SIG-M5 (cell line): Measurements from ENCODE around the gene LCORL.
A peak's percentile ranks its signal among the peaks of the same experiment; 100 is the strongest.
"Not testable (repeated sequence)": the region's sequence is repeated elsewhere in the genome, so short reads cannot be mapped to it uniquely, and the experiment has no call there.

ENCODE experiments used
- DNase-seq: peaks from one replicate; lab custom pipeline; 2025; lab: John Stamatoyannopoulos, UW

The LCORL gene

DNA sequence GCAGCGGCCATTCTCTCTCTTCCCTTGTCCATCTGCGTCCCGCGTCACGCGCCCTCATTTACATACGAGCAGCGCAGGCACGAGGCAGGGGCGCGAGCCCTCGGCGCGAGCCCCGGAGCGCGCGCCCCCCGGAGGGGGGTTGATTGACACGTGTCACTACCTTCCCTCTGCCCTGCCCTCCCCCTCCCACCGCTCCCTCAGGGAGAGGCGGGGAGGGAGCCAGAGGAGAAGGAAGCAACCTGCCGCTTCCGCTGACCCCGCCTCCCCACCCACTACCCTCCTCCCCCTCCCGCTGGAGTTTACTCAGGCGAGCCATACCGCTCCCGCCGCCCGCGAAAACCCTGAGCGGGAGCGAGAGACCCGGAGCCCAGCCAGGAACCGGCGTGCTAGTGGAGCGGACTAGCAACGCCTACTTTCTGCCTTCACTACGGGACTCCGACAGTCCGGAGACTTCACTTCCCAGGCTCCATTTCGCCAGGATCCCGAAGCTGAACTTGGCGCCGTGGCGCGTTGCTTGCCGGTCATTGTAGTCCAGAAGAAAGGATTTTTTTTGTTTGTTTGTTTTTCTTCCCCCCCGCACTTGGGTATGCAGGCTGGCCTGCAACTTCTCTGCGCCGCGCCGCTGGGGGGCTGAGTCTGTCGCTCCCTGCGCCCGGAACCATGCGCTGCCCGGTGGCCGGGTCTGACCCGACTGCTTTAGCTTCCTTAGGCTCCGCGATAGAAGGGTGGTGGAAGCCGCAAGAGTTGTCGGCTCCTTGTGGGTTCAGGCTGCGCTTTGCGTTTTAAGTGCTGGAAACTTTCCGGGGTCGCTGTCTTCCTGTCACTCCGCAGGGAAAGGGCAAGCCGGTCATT, at the start of gene LCORL:
LCORL (minus strand) TSS at position 36 of the 852 bp plus-strand sequence; CDS start at position 32, 4 bp downstream.
- DNase-seq = peak; percentile 80

DNA sequence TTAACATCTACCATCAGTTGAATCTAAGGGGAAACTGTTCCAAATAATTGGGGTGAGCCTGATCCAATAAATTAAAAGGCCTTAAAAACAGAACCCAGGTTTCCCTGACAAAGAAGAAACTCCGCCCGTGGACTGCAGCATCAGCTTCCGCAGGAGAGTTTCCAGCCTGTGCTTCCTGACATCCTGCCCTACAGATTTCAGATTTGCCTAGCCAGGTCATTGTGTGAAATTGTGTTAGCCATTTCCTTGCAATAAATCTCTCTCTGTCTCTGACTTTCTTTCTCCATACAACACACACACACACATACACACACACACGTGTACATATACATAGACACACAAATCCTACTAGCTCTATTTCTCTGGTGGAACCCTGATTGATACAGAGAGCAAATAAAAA, 48.3 kb upstream of the LCORL start:
- DNase-seq = no peak

DNA sequence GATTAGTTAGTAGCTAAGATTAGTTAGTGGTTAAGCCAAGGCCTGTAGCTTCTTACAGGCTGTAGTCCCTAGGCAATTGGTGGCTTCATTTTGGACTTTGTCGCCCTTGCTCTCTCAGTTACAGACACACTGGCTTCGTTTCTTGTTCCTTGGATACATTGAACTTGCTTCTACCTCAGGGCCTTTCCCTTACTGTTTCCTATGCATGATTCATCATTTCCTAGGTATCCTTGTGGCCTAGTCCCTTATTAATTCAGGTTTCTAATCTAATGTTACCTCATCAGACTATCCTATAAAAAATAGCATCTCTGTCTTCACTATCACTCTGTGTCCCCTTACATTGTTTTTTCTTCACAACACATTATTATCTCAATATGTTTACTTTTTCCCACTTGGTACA, 45.5 kb upstream of the LCORL start:
- no peak for DNase-seq

DNA sequence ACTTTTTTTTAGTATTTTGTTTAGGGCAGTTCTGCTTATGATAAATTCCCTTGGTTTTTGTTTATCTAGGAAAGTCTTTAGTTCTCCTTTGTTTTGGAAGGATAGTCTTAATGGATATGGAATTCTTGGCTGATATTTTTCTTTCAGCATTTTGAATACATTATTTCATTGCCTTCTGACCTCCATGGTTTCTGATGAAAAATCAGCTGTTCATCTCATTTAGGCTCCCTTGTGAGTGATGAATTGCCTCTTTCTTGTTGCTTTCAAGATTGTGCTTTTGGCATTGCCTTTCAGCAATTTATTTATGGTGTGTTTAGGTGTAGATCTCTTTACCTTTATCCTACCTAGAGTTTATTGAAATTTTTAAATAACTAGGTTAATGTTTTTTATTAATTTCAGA, 41.5 kb upstream of the LCORL start:
- DNase-seq = no peak

DNA sequence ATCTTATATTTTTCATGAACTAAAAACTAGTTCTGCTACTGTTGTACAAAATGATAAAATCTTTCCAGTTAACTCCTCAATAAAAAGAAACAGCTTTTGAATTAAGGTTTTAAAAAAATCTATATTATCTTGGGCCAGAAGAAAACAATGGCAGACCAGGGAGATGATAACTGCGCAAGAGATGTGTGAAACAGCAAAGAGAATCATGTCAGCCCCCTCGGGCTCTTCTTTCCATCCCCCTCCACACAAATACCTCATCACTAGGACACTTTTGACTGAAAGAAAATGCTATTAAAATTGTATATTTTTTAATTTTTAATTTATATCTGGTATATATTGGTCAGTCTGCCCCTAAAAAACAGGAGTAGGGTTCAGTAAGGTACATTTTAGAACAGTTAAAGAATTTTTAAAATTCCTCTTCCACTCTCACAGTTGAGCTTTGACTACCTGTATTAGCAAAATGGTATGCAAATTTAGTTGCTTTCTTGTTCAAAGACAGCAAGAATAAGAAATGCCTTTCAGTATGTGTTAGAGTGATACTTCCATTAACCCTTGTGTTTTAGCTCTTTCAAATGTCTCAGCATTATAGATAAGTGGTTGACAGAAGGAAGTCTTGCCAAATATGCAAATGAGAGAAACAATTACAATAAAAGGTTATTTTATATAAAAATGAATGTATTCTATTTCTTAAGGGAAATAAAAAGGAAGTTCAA, 36.4 kb upstream of the LCORL start:
- DNase-seq = no peak

DNA sequence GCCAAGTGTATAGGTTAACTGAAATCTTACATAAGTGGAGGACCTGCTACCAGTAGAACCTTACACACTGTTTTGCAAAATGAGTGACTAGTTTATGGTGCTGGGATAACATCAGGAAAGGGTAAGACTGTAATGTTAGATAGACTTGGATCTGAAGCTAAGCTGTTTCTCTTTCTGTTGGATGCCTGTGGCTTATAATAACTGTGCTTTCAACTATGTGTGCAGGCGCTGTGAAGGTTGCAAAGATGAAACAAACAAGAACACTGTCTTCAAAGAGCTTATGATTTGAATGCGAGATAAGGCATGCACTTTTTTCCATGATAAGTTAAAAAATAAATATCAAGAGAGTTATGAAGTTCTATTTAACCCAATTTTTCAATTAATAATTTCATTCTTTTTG, 34.5 kb upstream of the LCORL start:
- DNase-seq = no peak

DNA sequence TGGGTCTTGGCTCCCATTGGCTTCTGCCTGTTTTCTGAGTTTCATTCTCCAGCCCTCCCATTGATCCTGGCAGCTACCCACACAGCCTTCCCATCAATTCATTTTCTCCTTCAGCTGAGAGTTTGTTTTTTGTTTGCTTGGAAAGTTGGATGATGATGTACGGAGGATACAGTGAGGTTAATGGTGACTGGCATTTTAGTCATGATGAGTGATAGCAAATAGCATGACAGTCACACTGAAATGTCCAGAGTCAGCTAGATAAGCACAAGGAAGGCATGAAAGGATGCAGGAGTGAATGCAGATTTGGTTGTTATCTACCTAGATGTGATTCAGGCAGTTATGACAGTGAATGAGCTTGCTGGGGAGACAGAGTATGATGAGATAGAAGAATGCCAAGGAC, 30.6 kb upstream of the LCORL start:
- DNase-seq = no peak

DNA sequence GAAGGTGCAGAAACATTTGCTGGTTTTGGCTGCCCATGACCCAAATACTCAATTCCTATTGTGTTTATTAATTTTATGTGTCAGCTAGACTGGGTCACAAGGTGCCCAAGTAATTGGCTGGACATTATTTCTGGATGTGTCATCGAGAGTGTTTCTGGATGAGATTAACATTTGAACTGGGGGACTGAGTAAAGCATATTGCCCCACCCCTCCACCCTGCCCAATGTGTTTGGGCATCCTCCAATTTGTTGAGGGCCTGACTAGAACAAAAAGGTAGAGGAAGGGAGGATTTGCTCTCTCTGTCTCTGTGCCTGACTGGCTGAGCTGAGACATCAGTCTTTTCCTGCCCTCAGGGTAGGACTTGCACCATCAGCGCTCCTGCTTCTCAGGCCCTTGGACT, 29.7 kb upstream of the LCORL start:
- no peak for DNase-seq

DNA sequence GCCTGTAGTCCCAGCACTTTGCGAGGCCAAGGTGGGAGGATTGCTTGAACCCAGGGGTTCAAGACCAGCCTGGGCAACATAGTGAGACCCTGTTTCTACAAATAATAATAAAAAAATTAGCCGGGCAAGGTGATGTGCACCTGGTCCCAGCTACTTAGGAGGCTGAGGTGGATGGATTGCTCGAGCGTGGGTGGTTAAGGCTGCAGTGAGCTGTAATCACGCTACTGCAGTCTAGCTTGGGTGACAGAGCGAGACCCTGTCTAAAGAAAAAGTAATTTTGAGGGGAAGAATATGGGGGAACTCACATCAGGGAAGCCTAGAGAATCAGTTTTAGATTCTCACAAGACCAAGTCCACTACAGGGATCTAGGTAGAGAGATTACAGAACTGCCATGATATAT, 28.9 kb upstream of the LCORL start:
- DNase-seq = no peak

DNA sequence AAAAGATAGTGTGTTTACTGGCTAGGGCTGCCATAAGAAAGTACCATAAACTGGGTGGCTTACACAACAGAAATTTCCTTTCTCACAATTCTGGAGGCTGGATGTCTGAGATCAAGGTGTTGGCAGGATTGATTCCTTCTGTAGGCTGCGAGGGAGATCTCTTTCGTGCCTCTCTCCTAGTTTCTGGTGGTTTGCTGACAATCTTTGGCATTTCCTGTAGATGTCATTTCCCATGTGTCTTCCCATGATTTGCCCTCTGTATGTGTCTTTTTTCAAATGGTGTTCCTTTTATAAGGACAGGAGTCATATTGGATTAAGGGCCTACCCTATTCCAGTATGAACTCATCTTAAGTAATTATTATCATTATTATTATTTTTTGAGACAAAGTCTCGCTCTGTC, 27.9 kb upstream of the LCORL start:
- no peak for DNase-seq

DNA sequence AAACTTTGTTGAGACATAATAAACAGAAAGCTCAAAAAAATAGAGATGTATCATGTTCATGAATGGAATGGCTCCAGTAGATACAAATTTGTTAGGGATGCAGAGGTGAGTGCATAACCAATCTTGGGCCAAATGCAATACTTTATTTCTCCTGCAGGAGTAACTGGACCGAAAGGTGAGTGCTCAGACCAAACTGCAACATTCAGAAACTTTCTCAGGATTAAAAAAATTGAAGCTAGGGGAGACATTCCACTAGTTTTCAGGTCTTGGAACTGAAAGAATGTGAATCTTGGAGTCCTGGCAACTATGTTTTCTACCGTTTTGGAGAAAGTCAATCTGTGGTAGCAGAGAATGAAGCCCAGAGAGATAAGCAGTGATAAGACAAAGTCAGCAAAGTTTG, 21.2 kb upstream of the LCORL start:
- DNase-seq = no peak

DNA sequence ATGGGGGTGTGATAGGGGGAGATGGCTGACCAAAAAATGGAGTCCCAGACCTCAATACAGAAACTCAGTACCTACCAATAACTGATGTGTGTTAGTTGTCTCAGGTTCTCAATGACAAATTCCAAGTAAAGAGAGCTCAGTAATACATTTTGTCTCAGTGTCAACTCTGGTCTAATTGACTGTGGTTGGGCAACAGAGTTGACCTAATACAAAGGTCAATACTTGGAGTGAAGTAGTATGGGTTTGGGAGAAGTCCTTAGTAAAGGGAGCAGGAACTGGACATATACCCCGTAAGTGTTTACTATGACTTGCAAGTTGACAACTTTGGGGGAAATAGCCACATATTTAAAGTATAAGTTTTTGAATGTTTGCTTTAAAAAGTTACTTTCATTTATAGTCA, 20.5 kb upstream of the LCORL start:
- DNase-seq = no peak

DNA sequence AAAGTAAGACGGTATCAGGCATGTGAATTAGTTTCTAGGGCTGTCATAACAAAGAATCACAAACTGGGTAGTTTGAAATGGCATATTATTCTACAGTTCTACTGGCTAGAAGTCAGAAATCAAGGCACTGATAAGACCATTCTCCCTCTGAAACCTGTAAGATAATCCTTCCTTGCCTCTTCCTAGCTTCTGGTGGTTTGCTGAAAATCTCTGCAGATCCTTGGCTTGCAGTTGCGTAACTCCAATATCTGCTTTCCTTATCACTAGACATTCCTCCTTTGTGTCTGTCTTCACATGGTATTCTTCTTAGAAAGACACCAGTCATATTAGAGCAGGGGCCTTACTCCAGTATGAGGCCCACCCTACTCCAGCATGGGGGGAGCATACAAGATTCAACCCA, 19.6 kb upstream of the LCORL start:
- no peak for DNase-seq

DNA sequence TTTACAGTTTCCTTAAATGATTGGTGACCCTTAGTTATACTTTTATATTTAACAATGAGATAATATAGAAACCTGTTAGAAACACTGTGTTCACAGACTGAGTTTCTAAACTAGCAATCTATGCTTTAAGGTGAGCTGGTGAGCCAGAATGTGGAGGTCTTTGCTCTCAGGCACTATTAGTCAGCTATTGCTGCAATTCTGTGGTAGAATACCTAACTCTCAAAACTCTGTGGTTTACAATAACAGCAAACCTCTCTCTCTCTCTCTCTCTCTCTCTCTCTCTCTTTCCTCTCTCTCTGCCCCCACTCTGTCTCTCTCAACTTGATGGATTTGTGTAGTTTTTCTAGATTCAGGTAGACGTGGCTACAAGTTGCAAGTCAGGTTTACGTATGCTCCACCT, 17.6 kb upstream of the LCORL start:
- DNase-seq = no peak

DNA sequence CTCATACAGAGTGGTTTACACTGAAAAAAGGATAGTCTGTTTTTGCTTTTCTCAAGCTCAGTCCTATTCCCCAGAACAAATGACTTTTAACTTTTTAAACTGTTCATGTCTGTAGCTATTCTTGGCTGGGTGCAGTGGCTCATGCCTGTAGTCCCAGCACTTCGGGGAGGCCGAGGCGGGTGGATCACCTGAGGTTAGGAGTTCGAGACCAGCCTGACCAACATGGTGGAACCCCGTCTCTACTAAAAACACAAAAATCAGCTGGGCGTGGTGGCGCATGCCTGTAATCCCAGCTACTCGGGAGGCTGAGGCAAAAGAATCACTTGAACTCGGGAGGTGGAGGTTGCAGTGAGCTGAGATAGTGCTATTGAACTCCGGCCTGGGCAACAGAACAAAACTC, 14.8 kb upstream of the LCORL start:
- not testable (repeated sequence) for DNase-seq

DNA sequence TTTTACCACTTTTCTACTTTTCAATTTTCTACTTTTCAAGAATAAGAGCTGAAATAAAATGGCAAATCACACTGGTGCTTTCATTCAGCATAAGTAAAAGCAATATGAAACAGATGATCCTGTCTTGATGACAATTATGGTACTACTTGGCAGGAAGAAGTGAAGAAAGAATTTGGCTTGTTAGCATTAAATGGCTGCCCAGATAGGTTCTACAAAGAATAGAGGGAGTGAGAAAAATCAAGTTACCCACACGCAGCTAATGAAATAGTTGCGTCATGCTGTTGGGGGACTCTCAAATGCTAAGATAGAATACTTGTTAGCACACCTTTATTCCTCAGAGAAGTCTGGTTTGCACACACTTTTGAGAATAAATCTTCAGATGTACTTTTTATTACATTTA, 12.5 kb upstream of the LCORL start:
- DNase-seq = no peak

DNA sequence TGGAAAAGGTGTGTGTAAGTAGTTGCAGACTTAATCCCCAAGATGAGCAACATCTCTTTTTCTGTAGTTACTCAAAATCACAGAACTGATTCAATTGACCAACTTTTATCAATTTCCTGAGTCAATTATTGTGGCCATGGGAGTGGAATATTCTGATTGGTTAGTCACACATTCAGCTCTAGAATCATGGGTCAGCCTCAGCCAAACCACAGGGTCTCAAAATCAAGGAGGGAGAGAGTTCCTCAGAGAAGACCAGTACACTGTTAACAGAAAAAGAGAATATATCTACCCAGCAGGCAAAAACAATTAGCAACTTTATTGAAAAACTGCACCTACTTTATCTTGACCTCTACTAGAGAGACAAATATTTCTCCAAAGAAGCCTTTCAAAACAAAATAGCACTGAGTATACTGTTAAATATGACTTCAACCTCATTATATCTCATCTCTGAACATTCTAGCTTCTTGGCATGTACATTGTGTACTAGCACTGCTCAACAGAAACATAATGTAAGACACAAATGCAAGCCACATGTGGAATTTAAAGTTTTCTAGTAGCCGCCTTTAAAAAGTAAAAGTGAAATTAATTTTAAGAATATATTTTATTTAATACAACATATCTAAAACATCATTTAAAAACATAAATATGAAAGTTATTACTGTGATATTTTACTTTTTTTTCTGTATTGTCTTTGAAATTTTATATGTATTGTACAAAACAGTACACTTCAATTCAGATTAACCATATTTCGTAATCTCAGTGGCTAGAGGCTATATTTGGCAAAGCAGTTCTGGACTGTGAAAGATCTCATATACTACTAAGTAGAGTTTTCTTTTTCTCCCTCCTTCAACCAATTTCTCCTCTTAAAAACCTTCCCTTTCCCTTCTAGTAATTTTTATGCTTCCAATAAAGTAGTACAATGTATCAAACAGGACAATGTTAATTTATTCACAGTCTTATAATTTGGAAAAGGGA, 11.8 kb upstream of the LCORL start:
- no peak for DNase-seq

DNA sequence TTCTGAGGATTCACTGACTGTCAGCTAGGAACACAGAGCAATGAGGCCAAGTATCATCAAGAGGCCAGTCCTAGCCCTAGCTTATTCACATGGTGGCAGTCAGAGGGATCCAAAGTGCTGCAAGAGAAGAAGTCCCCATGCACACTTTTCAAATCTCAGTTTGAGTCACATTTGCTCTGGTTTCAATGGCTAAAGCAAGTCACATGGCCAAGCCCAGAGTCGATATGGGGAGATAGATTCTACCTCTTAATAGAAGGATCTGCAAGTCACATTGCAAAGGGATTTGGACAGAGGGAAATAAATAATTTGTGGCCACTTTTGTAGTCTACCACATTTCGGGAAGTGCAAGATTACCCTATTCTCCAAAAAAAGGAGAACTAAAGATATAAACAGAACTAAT, 3.7 kb upstream of the LCORL start:
- no peak for DNase-seq

DNA sequence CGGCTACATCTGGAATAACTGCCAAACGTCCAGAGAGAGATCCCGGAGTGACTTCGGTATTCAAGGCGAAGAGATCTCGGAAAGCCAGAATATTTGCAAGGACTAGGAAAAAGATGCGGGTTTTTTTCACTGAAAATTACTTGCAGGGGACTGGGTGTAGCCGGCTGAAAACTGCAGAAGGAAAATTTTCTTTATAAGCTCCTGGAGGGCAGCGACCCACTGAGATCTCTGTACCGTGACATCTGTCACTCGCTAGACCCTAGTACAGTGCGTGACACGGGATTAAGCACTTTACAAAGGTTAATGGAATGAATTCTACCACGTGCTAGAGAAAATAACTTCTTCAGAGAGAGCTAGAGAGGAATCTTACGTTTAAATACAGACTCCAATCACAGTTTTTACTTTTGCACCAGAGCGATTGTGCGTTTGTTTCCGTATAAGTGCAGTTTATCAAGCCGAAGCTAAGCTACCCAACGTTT, 1.1 kb upstream of the LCORL start:
- DNase-seq = no peak

DNA sequence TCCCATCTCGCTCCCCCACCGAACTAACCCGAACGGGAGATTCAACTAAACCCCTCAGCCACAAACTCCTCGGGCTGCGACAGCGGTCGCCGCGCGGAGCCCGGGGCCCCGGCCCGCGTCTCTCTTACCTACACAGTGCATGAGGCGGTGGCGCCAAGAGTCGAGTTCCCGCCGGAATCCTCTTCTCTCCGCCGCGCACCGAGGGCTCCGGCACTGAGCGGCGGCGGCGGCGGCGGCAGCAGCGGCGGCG, 160 bp downstream of the LCORL start:
- DNase-seq = no peak

DNA sequence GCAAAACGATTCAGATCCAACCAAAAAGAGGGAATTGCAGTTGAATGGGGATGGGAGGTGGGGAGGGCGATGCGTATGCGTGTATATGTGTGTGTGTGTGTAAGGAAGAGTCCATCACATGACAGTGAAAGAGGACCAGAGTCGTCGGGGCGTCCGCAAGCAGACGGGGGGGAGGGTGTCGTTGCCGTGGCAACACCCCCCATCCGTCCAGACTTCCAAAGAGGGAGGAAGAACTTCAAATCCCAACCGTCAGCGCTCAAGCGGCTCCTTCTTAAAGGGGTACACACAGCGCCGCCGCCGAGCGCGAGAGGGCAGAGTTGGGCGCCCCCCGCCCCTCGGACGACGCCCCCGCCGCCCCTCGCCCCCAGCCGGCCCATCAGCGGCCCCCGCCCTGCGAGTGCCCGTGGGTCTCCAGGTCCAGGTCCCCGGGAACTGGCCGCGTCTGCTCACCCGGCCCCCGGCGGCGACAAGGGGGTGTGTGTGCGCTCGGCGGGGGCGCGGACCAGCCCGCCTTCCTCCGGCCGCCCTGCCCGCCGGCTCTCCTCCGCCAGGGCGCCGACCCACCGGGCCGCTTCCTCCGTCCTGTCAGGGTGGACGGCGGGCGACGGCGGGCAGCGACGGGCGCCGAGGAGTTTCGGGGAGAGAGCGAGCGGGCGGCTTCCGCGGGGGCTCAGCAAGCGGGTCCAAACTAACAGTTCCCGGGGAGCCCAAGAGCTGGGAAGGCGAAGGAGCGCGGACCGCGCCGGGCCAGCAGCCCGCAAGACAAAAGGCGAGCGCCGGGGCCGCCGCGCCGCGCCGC, 685 bp downstream of the LCORL start:
- DNase-seq = no peak
